ENCODE data around the gene CHRNA4. TPM values are rescaled to one million over a fixed set of nuclear protein-coding genes. Genes with fewer than 3 reads are reported as not detected.

Gene CHRNA4
- total RNA-seq, 3 donors from 2014 or later: not detected

DNA sequence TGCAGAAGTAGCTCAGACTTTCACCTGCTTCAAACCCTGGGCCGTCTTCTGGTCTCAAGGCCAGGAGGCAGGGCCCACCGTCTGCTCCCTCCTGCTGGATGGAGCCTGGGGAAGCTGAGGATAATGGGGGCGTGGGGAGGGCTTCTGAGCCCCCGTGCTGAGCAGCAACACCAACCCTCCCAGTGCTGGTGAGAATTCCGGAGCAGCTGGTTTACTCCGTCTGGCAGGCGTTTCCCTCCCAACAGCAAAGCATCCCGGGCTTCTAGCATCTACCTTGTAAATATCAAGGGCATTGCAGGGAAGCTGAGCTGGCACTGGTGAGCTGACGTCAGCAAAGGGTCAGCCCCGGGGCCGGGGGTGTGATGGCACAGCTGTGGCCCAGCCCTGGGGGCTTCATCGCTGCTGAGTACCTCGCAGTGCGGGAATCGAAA lies 16.8 kb upstream of the CHRNA4 start:
- no peak for ATAC-seq
- TF ChIP-seq, protein P1, sequence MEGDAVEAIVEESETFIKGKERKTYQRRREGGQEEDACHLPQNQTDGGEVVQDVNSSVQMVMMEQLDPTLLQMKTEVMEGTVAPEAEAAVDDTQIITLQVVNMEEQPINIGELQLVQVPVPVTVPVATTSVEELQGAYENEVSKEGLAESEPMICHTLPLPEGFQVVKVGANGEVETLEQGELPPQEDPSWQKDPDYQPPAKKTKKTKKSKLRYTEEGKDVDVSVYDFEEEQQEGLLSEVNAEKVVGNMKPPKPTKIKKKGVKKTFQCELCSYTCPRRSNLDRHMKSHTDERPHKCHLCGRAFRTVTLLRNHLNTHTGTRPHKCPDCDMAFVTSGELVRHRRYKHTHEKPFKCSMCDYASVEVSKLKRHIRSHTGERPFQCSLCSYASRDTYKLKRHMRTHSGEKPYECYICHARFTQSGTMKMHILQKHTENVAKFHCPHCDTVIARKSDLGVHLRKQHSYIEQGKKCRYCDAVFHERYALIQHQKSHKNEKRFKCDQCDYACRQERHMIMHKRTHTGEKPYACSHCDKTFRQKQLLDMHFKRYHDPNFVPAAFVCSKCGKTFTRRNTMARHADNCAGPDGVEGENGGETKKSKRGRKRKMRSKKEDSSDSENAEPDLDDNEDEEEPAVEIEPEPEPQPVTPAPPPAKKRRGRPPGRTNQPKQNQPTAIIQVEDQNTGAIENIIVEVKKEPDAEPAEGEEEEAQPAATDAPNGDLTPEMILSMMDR (IDR thresholded peaks at IDR 0.05): no peak
- Histone ChIP-seq H3K9me3 (no peaks in the 10 kb centered on the region), H3K4me1 (ENCODE audit: low read depth) (no peaks in the 10 kb centered on the region), H3K36me3 (ENCODE audit: low read depth) (no peaks in the 10 kb centered on the region), H3K4me3 (no peak overlapping the region)
- no peak for DNase-seq
- intact Hi-C loops (cut with DNase I, micrococcal nuclease): no loop called here

DNA sequence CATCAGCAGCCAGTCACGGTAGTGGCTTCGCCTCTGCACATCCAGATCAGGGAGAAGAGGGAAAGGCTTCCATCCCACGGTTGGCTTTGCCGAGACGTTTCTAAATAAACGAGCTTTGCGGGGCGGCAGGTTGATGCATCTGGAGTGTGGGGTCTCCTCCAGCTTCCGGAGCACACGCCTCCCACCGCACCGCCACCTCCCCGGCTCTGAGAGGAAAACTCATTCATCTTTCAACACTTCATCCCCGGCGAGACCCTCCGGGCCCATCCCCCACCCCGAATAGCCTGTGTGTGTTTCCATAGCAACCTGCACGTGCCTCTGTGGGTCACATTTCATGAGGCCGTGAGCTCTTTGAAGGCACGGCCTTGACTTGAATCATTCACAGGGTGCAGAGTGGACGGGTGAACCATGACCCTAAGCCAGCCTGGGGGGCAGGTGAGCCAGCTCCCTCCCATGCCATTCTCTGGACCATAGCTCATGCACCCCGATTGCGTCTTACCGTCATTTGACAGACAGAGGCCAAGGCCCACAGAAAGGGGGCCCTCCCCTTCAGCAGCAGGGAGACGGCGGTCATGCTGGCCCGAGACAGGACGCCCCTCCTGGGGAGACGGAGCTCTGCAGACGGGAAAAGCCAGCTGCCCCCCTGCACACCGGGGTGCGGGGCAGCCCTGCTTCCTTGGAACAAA lies 16.2 kb upstream of the CHRNA4 start:
- Histone ChIP-seq H3K36me3 (ENCODE audit: low read depth) (no peaks in the 10 kb centered on the region), H3K4me1 (ENCODE audit: low read depth) (no peaks in the 10 kb centered on the region), H3K9me3 (no peaks in the 10 kb centered on the region), H3K4me3 (no peak overlapping the region)
- DNase-seq (no peak), ATAC-seq (no peak)
- TF ChIP-seq, protein P1 (IDR thresholded peaks at IDR 0.05): no peak
- intact Hi-C loops (cut with DNase I, micrococcal nuclease): no loop called here

DNA sequence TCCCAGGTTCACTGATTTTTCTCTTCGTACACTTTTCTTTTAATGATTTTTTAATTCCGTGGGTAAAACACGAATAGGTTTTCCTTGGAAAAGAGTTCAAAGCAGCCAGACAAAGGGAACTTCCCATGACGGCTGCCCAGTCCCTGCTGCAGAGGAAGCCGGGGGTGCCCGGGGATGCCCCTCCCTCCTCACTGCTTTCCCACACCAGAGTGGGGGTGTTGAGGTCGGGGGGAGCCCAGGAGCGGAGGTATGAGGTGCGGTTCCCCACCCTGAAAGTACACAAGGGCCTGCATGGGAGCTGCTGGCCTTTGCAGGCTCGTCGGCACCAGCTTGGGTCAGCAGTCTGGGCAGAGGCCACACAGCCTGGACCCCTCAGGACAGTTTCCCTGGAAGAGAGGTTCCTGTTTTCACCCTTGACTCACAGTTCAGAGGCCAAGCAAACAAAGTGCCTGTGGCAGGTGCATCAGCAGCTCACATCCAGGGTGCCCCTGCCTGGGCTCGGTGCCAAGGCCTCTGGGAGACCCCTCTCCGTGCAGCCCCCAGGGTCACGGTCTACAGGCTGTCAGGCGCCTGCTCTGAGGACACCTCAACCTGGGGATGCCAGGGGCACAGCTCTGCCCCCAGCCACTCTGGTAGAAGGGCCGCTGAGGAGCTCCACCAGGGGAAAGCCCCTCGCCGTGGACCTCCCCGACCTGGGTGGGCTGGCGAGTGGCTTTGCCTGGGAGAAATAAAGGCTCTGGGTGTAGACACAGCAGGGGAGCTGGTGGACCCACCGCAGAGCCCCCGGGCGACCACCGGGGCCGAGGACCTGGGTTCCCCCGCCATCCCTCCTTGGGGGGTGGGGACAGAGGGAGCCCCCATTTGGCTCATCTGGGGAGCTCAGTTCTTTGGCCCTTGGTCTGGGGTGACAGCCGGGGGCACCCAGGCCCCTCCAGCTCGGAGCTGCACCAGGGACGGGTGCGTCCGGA lies 15.4 kb upstream of the CHRNA4 start:
- DNase-seq (no peak), ATAC-seq (no peak)
- intact Hi-C loops (cut with DNase I, micrococcal nuclease): no loop called here
- Histone ChIP-seq H3K9me3 (no peaks in the 10 kb centered on the region), H3K4me3 (no peak overlapping the region), H3K4me1 (ENCODE audit: low read depth) (no peaks in the 10 kb centered on the region), H3K36me3 (ENCODE audit: low read depth) (no peaks in the 10 kb centered on the region)
- TF ChIP-seq, protein P1 (IDR thresholded peaks at IDR 0.05): no peak

DNA sequence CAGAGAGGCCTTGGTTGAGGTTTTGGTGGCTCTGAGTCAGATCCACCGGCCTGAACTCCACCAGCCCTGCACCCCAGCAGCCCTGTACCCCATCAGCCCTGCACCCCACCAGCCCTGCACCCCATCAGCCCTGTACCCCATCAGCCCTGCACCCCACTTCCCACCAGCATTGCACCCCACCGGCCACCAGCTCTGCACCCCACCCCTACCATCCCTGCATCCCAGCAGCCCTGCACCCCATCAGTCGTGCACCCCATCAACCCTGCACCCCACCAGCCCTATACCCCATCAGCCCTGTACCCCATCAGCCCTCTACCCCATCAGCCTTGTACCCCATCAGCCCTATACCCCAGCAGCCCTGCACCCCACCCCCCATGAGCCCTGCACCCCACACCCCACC lies 14.3 kb upstream of the CHRNA4 start:
- ATAC-seq: no peak
- intact Hi-C loops (cut with DNase I, micrococcal nuclease): no loop called here
- Histone ChIP-seq H3K4me1 (ENCODE audit: low read depth) (no peaks in the 10 kb centered on the region), H3K4me3 (no peak overlapping the region), H3K36me3 (ENCODE audit: low read depth) (no peaks in the 10 kb centered on the region), H3K9me3 (no peaks in the 10 kb centered on the region)
- no peak for DNase-seq
- TF ChIP-seq, protein P1 (IDR thresholded peaks at IDR 0.05): no peak

DNA sequence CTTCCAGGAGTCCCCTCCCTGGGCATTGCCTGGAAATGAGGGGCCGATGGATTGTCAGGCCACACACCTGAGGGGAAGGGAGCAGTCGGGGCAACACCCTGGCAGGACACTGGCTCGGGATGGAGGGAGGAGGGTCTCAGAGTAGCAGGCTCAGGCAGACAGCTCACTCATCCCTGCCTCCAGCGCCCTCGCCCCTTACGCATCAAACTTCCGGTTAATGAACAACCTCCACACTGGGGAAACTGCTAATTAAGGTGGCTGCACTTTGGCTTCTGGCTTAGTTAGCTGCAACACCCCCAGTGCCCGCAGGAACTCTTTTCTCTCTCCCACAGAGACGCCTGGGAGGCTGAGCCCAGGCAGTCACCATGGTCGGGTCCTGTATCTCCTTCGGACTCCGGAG lies 13.4 kb upstream of the CHRNA4 start:
- Histone ChIP-seq H3K4me1 (ENCODE audit: low read depth) (no peaks in the 10 kb centered on the region), H3K36me3 (ENCODE audit: low read depth) (no peaks in the 10 kb centered on the region), H3K9me3 (no peaks in the 10 kb centered on the region), H3K4me3 (no peak overlapping the region)
- TF ChIP-seq, protein P1 (IDR thresholded peaks at IDR 0.05): no peak
- intact Hi-C loops (cut with DNase I, micrococcal nuclease): no loop called here
- DNase-seq: no peak
- ATAC-seq: no peak

All from mucosa of descending colon (tissue), 3 donors.